Measurements from ENCODE around the gene TMEM101.
"Not testable (repeated sequence)": the region's sequence is repeated elsewhere in the genome, so short reads cannot be mapped to it uniquely, and the experiment has no call there.

Gene TMEM101

GRCh38 chr17:44049294-44050060, 34.7 kb upstream of the TMEM101 start:
- no peak overlapping the region for H3K4me3 ChIP-seq (ENCODE audit: low read depth, low read length)
- no peak for TF ChIP-seq CTCF (IDR thresholded peaks at IDR 0.05; ENCODE audit: low read depth, low read length, missing control alignments)
- DNase-seq (ENCODE audit: low read depth), result no peak

- H3K4me3 ChIP-seq (ENCODE audit: low read depth, low read length); DNase-seq (ENCODE audit: low read depth): not testable (repeated sequence)
Observed at GRCh38 chr17:44046893-44047292, 32.1 kb upstream of the TMEM101 start.

- H3K4me3 ChIP-seq (ENCODE audit: low read depth, low read length), result no peak overlapping the region
- TF ChIP-seq CTCF (IDR thresholded peaks at IDR 0.05; ENCODE audit: low read depth, low read length, missing control alignments), result no peak
- DNase-seq (ENCODE audit: low read depth), result no peak
Observed at GRCh38 chr17:44045486-44045885, 30.7 kb upstream of the TMEM101 start.

GRCh38 chr17:44044071-44044470, 29.3 kb upstream of the TMEM101 start:
- H3K4me3 ChIP-seq (ENCODE audit: low read depth, low read length), result no peak overlapping the region
- TF ChIP-seq CTCF (IDR thresholded peaks at IDR 0.05; ENCODE audit: low read depth, low read length, missing control alignments), result no peak
- no peak for DNase-seq (ENCODE audit: low read depth)

- no peak for TF ChIP-seq CTCF (IDR thresholded peaks at IDR 0.05; ENCODE audit: low read depth, low read length, missing control alignments)
- no peak for DNase-seq (ENCODE audit: low read depth)
- H3K4me3 ChIP-seq (ENCODE audit: low read depth, low read length), result no peak overlapping the region
Observed at GRCh38 chr17:44043272-44043696, 28.5 kb upstream of the TMEM101 start.

- no peak for DNase-seq (ENCODE audit: low read depth)
- no peak overlapping the region for H3K4me3 ChIP-seq (ENCODE audit: low read depth, low read length)
- no peak for TF ChIP-seq CTCF (IDR thresholded peaks at IDR 0.05; ENCODE audit: low read depth, low read length, missing control alignments)
Observed at GRCh38 chr17:44039829-44040635, 25.3 kb upstream of the TMEM101 start.

GRCh38 chr17:44038604-44039011, 23.8 kb upstream of the TMEM101 start:
- DNase-seq (ENCODE audit: low read depth), result no peak

More at GRCh38 chr17:44038604-44039011, 23.8 kb upstream of the TMEM101 start:
- TF ChIP-seq CTCF (IDR thresholded peaks at IDR 0.05; ENCODE audit: low read depth, low read length, missing control alignments), result no peak
- no peak overlapping the region for H3K4me3 ChIP-seq (ENCODE audit: low read depth, low read length)

All from GM12864 (cell line).